Measurements from ENCODE around the gene PARD3. TPM values are rescaled to one million over a fixed set of nuclear protein-coding genes. Genes with fewer than 3 reads are reported as not detected.
"Not testable (repeated sequence)": the region's sequence is repeated elsewhere in the genome, so short reads cannot be mapped to it uniquely, and the experiment has no call there.

Gene PARD3
- total and polyA plus RNA-seq, 7 experiments from 2014 or later = 0.19 to 1.2 (median 0.43) TPM

DNA sequence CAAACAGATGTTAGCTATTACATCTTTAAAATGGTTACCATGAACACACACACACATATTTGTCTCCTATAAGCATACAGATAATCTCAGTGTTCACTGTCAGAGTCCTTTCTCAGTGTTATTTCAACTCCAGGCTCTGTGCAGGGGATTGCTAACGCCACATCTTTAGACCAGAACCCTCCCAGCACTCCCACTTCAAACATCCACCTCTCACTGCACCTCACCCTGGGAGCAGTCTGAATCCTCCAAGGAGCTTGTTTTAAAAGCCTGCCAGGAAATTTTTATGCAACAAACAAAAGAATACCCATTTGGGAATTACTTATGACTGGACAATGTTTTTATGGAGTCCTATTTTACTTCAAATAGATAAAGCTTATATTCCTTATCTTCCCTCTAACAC is 107.4 kb downstream of the PARD3 start:
- DNase-seq (no peak), ATAC-seq (no peak)
- H3K9me3 ChIP-seq (ENCODE audit: control insufficient read depth in 2 of 3, low read length in 3 of 3) = no peaks in the 10 kb centered on the region
- ChIA-PET POLR2A (no interaction called here), CTCF (no interaction called here)
- Mint-ChIP-seq H3K4me3 (no peak overlapping the region), H3K4me1 (peaks cover 0 to 7% (median 4%) of the 10 kb centered on the region in 7 donors), H3K9me3 (peaks cover 0 to 2% (median 0%) of the 10 kb centered on the region in 11 donors), H3K27ac (no peak overlapping the region), H3K27me3 (peaks cover 0 to 8% (median 5%) of the 10 kb centered on the region in 5 donors), H3K36me3 (no peaks in the 10 kb centered on the region)
- H3K27ac ChIP-seq (ENCODE audit: low read depth, low read length) = no peak overlapping the region
- intact Hi-C loops (cut with micrococcal nuclease) = no loop called here
- H3K4me1 ChIP-seq (ENCODE audit: control insufficient read depth in 2 of 2, insufficient read depth in 2 of 2, low read length in 2 of 2) = no peaks in the 10 kb centered on the region
- no peaks in the 10 kb centered on the region for H3K36me3 ChIP-seq (ENCODE audit: control insufficient read depth in 2 of 3, insufficient read depth in 3 of 3, low read length in 3 of 3)
- H3K27me3 ChIP-seq (ENCODE audit: control insufficient read depth in 2 of 2, insufficient read depth in 2 of 2, low read length in 2 of 2) = no peaks in the 10 kb centered on the region
- no peak overlapping the region for H3K4me3 ChIP-seq (ENCODE audit: low read length)

GRCh38 chr10:34706992-34707391 is 108.1 kb downstream of the PARD3 start:
- H3K4me3 Mint-ChIP-seq; H3K4me1 ChIP-seq (ENCODE audit: control insufficient read depth in 2 of 2, insufficient read depth in 2 of 2, low read length in 2 of 2); H3K36me3 Mint-ChIP-seq; H3K36me3 ChIP-seq (ENCODE audit: control insufficient read depth in 2 of 3, insufficient read depth in 3 of 3, low read length in 3 of 3); intact Hi-C loops (cut with micrococcal nuclease); H3K27me3 ChIP-seq (ENCODE audit: control insufficient read depth in 2 of 2, insufficient read depth in 2 of 2, low read length in 2 of 2); CTCF ChIA-PET; H3K9me3 ChIP-seq (ENCODE audit: control insufficient read depth in 2 of 3, low read length in 3 of 3); H3K4me3 ChIP-seq (ENCODE audit: low read length); H3K27ac ChIP-seq (ENCODE audit: low read depth, low read length); H3K4me1 Mint-ChIP-seq; H3K27ac Mint-ChIP-seq; DNase-seq; ATAC-seq; POLR2A ChIA-PET; H3K9me3 Mint-ChIP-seq: not testable (repeated sequence)
- peaks cover 0 to 12% (median 5%) of the 10 kb centered on the region in 5 donors for H3K27me3 Mint-ChIP-seq

GRCh38 chr10:34706147-34706546 is 108.9 kb downstream of the PARD3 start:
- no peak for ATAC-seq
- intact Hi-C loops (cut with micrococcal nuclease) = no loop called here
- CTCF ChIA-PET = no interaction called here
- no peak overlapping the region for H3K4me3 Mint-ChIP-seq
- no peak overlapping the region for H3K4me3 ChIP-seq (ENCODE audit: low read length)
- H3K4me1 ChIP-seq (ENCODE audit: control insufficient read depth in 2 of 2, insufficient read depth in 2 of 2, low read length in 2 of 2) = no peaks in the 10 kb centered on the region
- H3K36me3 ChIP-seq (ENCODE audit: control insufficient read depth in 2 of 3, insufficient read depth in 3 of 3, low read length in 3 of 3) = no peaks in the 10 kb centered on the region
- no peaks in the 10 kb centered on the region for H3K9me3 ChIP-seq (ENCODE audit: control insufficient read depth in 2 of 3, low read length in 3 of 3)
- H3K36me3 Mint-ChIP-seq = no peaks in the 10 kb centered on the region
- H3K27me3 ChIP-seq (ENCODE audit: control insufficient read depth in 2 of 2, insufficient read depth in 2 of 2, low read length in 2 of 2) = no peaks in the 10 kb centered on the region
- DNase-seq = no peak
- H3K27ac Mint-ChIP-seq = no peak overlapping the region
- no peak overlapping the region for H3K27ac ChIP-seq (ENCODE audit: low read depth, low read length)
- peaks cover 0 to 14% (median 7%) of the 10 kb centered on the region in 5 donors for H3K27me3 Mint-ChIP-seq
- H3K4me1 Mint-ChIP-seq = peaks cover 0 to 7% (median 4%) of the 10 kb centered on the region in 7 donors
- H3K9me3 Mint-ChIP-seq = peaks cover 0 to 2% (median 0%) of the 10 kb centered on the region in 11 donors
- POLR2A ChIA-PET = no interaction called here

GRCh38 chr10:34705563-34705962 is 109.5 kb downstream of the PARD3 start:
- no peak overlapping the region for H3K4me3 ChIP-seq (ENCODE audit: low read length)
- intact Hi-C loops (cut with micrococcal nuclease) = no loop called here
- DNase-seq (no peak), ATAC-seq (no peak)
- no peak overlapping the region for H3K27ac ChIP-seq (ENCODE audit: low read depth, low read length)
- no peaks in the 10 kb centered on the region for H3K27me3 ChIP-seq (ENCODE audit: control insufficient read depth in 2 of 2, insufficient read depth in 2 of 2, low read length in 2 of 2)
- no peaks in the 10 kb centered on the region for H3K9me3 ChIP-seq (ENCODE audit: control insufficient read depth in 2 of 3, low read length in 3 of 3)
- Mint-ChIP-seq H3K9me3 (peaks cover 0 to 2% (median 0%) of the 10 kb centered on the region in 11 donors), H3K36me3 (no peaks in the 10 kb centered on the region), H3K27ac (peak overlapping the region in 1 of 9 donors; percentile 1), H3K4me3 (no peak overlapping the region), H3K27me3 (peaks cover 0 to 19% (median 7%) of the 10 kb centered on the region in 5 donors), H3K4me1 (peaks cover 0 to 7% (median 4%) of the 10 kb centered on the region in 7 donors)
- no peaks in the 10 kb centered on the region for H3K4me1 ChIP-seq (ENCODE audit: control insufficient read depth in 2 of 2, insufficient read depth in 2 of 2, low read length in 2 of 2)
- POLR2A ChIA-PET = no interaction called here
- CTCF ChIA-PET = no interaction called here
- H3K36me3 ChIP-seq (ENCODE audit: control insufficient read depth in 2 of 3, insufficient read depth in 3 of 3, low read length in 3 of 3) = no peaks in the 10 kb centered on the region

GRCh38 chr10:34704526-34705184 is 110.4 kb downstream of the PARD3 start:
- no peaks in the 10 kb centered on the region for H3K9me3 Mint-ChIP-seq
- peaks cover 0 to 7% (median 4%) of the 10 kb centered on the region in 7 donors for H3K4me1 Mint-ChIP-seq
- POLR2A ChIA-PET = no interaction called here

GRCh38 chr10:34702982-34703381 is 112.1 kb downstream of the PARD3 start:
- Histone ChIP-seq H3K4me3 (ENCODE audit: low read length) (no peak overlapping the region), H3K27me3 (ENCODE audit: control insufficient read depth in 2 of 2, insufficient read depth in 2 of 2, low read length in 2 of 2) (no peaks in the 10 kb centered on the region), H3K27ac (ENCODE audit: low read depth, low read length) (no peak overlapping the region), H3K36me3 (ENCODE audit: control insufficient read depth in 2 of 3, insufficient read depth in 3 of 3, low read length in 3 of 3) (no peaks in the 10 kb centered on the region), H3K9me3 (ENCODE audit: control insufficient read depth in 2 of 3, low read length in 3 of 3) (no peaks in the 10 kb centered on the region), H3K4me1 (ENCODE audit: control insufficient read depth in 2 of 2, insufficient read depth in 2 of 2, low read length in 2 of 2) (no peaks in the 10 kb centered on the region)
- POLR2A ChIA-PET = no interaction called here
- peaks cover 0 to 20% (median 3%) of the 10 kb centered on the region in 5 donors for H3K27me3 Mint-ChIP-seq
- H3K4me3 Mint-ChIP-seq = no peak overlapping the region
- peaks cover 0 to 7% (median 6%) of the 10 kb centered on the region in 7 donors for H3K4me1 Mint-ChIP-seq
- ATAC-seq = no peak
- H3K27ac Mint-ChIP-seq = no peak overlapping the region
- DNase-seq = no peak
- intact Hi-C loops (cut with micrococcal nuclease) = no loop called here
- H3K9me3 Mint-ChIP-seq = no peaks in the 10 kb centered on the region
- CTCF ChIA-PET = no interaction called here
- no peaks in the 10 kb centered on the region for H3K36me3 Mint-ChIP-seq

More at GRCh38 chr10:34704526-34705184, 110.4 kb downstream of the PARD3 start:
- no peaks in the 10 kb centered on the region for H3K9me3 ChIP-seq (ENCODE audit: control insufficient read depth in 2 of 3, low read length in 3 of 3)
- no peak for DNase-seq
- no peak overlapping the region for H3K4me3 ChIP-seq (ENCODE audit: low read length)
- intact Hi-C loops (cut with micrococcal nuclease) = no loop called here
- Mint-ChIP-seq H3K27ac (no peak overlapping the region), H3K27me3 (peaks cover 0 to 19% (median 7%) of the 10 kb centered on the region in 5 donors), H3K36me3 (no peaks in the 10 kb centered on the region), H3K4me3 (no peak overlapping the region)
- H3K27me3 ChIP-seq (ENCODE audit: control insufficient read depth in 2 of 2, insufficient read depth in 2 of 2, low read length in 2 of 2) = no peaks in the 10 kb centered on the region
- CTCF ChIA-PET = no interaction called here
- ATAC-seq = no peak
- no peaks in the 10 kb centered on the region for H3K4me1 ChIP-seq (ENCODE audit: control insufficient read depth in 2 of 2, insufficient read depth in 2 of 2, low read length in 2 of 2)
- no peaks in the 10 kb centered on the region for H3K36me3 ChIP-seq (ENCODE audit: control insufficient read depth in 2 of 3, insufficient read depth in 3 of 3, low read length in 3 of 3)
- H3K27ac ChIP-seq (ENCODE audit: low read depth, low read length) = no peak overlapping the region

All from naive thymus-derived CD4-positive, alpha-beta T cell (primary cell).